Transverse colon (tissue), 4 donors: Measurements from ENCODE around the gene FAM228B.

Experiments used
- EP300 ChIP-seq: sonication (generic); formaldehyde crosslinking; IDR thresholded peaks from one replicate; pipeline ENCODE4 v1.6.1; 2017; ENCODE audit warnings: antibody characterized with exemption, low read depth
- POLR2A ChIP-seq: fragments of 450-650 bp; IDR thresholded peaks from one replicate; pipeline ENCODE4 v1.6.1; 2016; ENCODE audit warnings: antibody characterized with exemption, mild to moderate bottlenecking, moderate library complexity
- POLR2AphosphoS5 ChIP-seq, 3 donors: sonication (generic); formaldehyde crosslinking; IDR thresholded peaks; one replicate each; pipeline ENCODE4 v1.6.1; 2016; ENCODE audit warnings: antibody characterized with exemption in 3 of 3
- TF ChIP-seq, protein P1 (sequence below), 5 experiments: fragments of 200-600 bp in 3 of 5; fragments of 450-650 bp in 2 of 5; sonication (generic) in 3 of 5; IDR thresholded peaks; 1 replicate in 2 of 5; 2 replicates in 3 of 5; pipeline ENCODE4 v1.5.1; 2016 to 2017; ENCODE audit warnings: antibody characterized with exemption in 5 of 5, inconsistent platforms in 3 of 5, mild to moderate bottlenecking in 2 of 5, moderate library complexity in 1 of 5

DNA sequence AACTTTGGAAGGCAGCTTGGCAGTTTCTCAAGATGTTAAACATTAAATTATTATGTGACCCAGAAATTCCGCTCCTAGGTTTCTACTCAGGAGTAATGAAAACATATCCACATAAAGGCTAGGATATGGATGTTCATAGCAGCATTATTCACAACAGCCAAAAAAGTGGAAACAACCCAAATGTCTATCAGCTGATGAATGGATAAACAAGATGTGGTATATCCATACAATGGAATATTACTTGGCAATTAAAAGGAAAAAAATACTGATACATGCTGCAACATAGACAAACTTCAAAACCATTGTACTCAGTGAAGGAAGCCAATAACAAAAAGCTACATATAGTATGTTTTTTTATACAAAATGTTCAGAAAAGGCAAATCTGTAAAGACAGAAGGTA is 39.2 kb downstream of the FAM228B start:
- TF ChIP-seq, protein P1, sequence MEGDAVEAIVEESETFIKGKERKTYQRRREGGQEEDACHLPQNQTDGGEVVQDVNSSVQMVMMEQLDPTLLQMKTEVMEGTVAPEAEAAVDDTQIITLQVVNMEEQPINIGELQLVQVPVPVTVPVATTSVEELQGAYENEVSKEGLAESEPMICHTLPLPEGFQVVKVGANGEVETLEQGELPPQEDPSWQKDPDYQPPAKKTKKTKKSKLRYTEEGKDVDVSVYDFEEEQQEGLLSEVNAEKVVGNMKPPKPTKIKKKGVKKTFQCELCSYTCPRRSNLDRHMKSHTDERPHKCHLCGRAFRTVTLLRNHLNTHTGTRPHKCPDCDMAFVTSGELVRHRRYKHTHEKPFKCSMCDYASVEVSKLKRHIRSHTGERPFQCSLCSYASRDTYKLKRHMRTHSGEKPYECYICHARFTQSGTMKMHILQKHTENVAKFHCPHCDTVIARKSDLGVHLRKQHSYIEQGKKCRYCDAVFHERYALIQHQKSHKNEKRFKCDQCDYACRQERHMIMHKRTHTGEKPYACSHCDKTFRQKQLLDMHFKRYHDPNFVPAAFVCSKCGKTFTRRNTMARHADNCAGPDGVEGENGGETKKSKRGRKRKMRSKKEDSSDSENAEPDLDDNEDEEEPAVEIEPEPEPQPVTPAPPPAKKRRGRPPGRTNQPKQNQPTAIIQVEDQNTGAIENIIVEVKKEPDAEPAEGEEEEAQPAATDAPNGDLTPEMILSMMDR (IDR thresholded peaks at IDR 0.05), result no peak
- TF ChIP-seq POLR2AphosphoS5 (IDR thresholded peaks at IDR 0.05) (no peak), POLR2A (no peak), EP300 (no peak)
